SJSA1 (cell line): ENCODE data around the gene LRRN4CL. TPM values are rescaled to one million over a fixed set of nuclear protein-coding genes. Genes with fewer than 3 reads are reported as not detected.

ENCODE experiments used
- DNase-seq, 2 experiments: peaks; one replicate each; pipeline ENCODE4 v3.0.0-alpha.2; 2015 to 2020; ENCODE audit warnings: low spot score in 2 of 2, low read depth in 1 of 2
- H3K27ac ChIP-seq: fragments of 250-450 bp; sonication (Bioruptor Pico); 2 replicates; pipeline ENCODE4 v1.5.1; 2020; ENCODE audit warnings: mild to moderate bottlenecking, moderate library complexity
- H3K27me3 ChIP-seq: fragments of 250-450 bp; sonication (Bioruptor Pico); replicated peaks from 2 replicates; pipeline ENCODE4 v1.5.1; 2020; ENCODE audit warnings: mild to moderate bottlenecking, moderate library complexity
- H3K36me3 ChIP-seq: fragments of 250-450 bp; sonication (Bioruptor Pico); 2 replicates; pipeline ENCODE4 v1.5.1; 2020; ENCODE audit warnings: mild to moderate bottlenecking
- H3K4me1 ChIP-seq: fragments of 250-450 bp; sonication (Bioruptor Pico); replicated peaks from 2 replicates; pipeline ENCODE4 v1.6.1; 2021; ENCODE audit warnings: mild to moderate bottlenecking
- H3K4me3 ChIP-seq: fragments of 250-450 bp; sonication (Bioruptor Pico); 2 replicates; pipeline ENCODE4 v1.5.1; 2020; ENCODE audit warnings: mild to moderate bottlenecking
- H3K9me3 ChIP-seq: fragments of 250-450 bp; sonication (Bioruptor Pico); replicated peaks from 2 replicates; pipeline ENCODE4 v1.5.1; 2020; ENCODE audit warnings: mild to moderate bottlenecking
- total RNA-seq: library from RNA; depleted of rRNA; stranded (reverse); fragments of >200 nt; shearing (Covaris generic); gene quantifications from 2 replicates; pipeline ENCODE4 v1.2.3, GENCODE V29; 2014; rRNA removed

The LRRN4CL gene
- total RNA-seq, 1 experiment from 2014 or later = 0.55 TPM

- H3K27ac ChIP-seq = no peak overlapping the region
- DNase-seq = no peak
- H3K27me3 ChIP-seq = no peaks in the 10 kb centered on the region
- peaks cover 77% of the 10 kb centered on the region for H3K36me3 ChIP-seq
- H3K4me3 ChIP-seq = no peak overlapping the region
- H3K4me1 ChIP-seq = peaks cover 15% of the 10 kb centered on the region
- H3K9me3 ChIP-seq = no peaks in the 10 kb centered on the region
Observed at GRCh38 chr11:62644220-62644619, 45.1 kb downstream of the LRRN4CL start.

Other genes with a start within 250 kb of the LRRN4CL start
- 306 and 345 TPM in 2 replicates for gene AHNAK, start 142.7 kb downstream of the LRRN4CL start, total RNA-seq
- 1,705 and 1,743 TPM in 2 replicates for gene EEF1G, start 115.6 kb downstream of the LRRN4CL start, total RNA-seq
- gene TUT1, start 98.0 kb downstream of the LRRN4CL start, total RNA-seq = 8.5 and 10.1 TPM in 2 replicates
- gene MTA2, start 87.7 kb downstream of the LRRN4CL start, total RNA-seq = 128 and 214 TPM in 2 replicates
- 19.8 and 28.1 TPM in 2 replicates for gene EML3, start 76.8 kb downstream of the LRRN4CL start, total RNA-seq
- 3.1 and 10.4 TPM in 2 replicates for gene ROM1, start 76.3 kb downstream of the LRRN4CL start, total RNA-seq
- 82.5 and 145 TPM in 2 replicates for gene B3GAT3, start 67.5 kb downstream of the LRRN4CL start, total RNA-seq
- 356 and 500 TPM in 2 replicates for gene GANAB, start 42.9 kb downstream of the LRRN4CL start, total RNA-seq
- 26.6 and 26.8 TPM in 2 replicates for gene INTS5, start 36.2 kb downstream of the LRRN4CL start, total RNA-seq
- 103 and 121 TPM in 2 replicates for gene C11orf98, start 24.3 kb downstream of the LRRN4CL start, total RNA-seq
- gene CSKMT, start 24.2 kb downstream of the LRRN4CL start, total RNA-seq = 9.8 and 15.7 TPM in 2 replicates
- 14.9 and 30.6 TPM in 2 replicates for gene UQCC3, start 17.9 kb downstream of the LRRN4CL start, total RNA-seq
- gene LBHD1, start 17.3 kb downstream of the LRRN4CL start, total RNA-seq = 2.1 and 10.1 TPM in 2 replicates
- 162 and 208 TPM in 2 replicates for gene UBXN1, start 10.5 kb downstream of the LRRN4CL start, total RNA-seq
- gene BSCL2, start 17.9 kb upstream of the LRRN4CL start, total RNA-seq = 51.4 and 138 TPM in 2 replicates
- not detected in 2 replicates for gene GNG3, start 18.1 kb upstream of the LRRN4CL start, total RNA-seq
- gene HNRNPUL2, start 37.9 kb upstream of the LRRN4CL start, total RNA-seq = 9.8 and 18.6 TPM in 2 replicates
- 47.6 and 51.3 TPM in 2 replicates for gene TTC9C, start 39.0 kb upstream of the LRRN4CL start, total RNA-seq
- gene ZBTB3, start 64.6 kb upstream of the LRRN4CL start, total RNA-seq = 8.3 and 10.8 TPM in 2 replicates
- 224 and 259 TPM in 2 replicates for gene POLR2G, start 72.0 kb upstream of the LRRN4CL start, total RNA-seq
- gene TAF6L, start 81.9 kb upstream of the LRRN4CL start, total RNA-seq = 19.7 and 28.9 TPM in 2 replicates
- gene TMEM179B, start 97.9 kb upstream of the LRRN4CL start, total RNA-seq = 92.8 and 131 TPM in 2 replicates
- gene TMEM223, start 102.5 kb upstream of the LRRN4CL start, total RNA-seq = 39.7 and 42.4 TPM in 2 replicates
- gene NXF1, start 115.9 kb upstream of the LRRN4CL start, total RNA-seq = 33.6 and 33.8 TPM in 2 replicates
- gene STX5, start 142.5 kb upstream of the LRRN4CL start, total RNA-seq = 45.7 and 45.8 TPM in 2 replicates
- gene TEX54, start 143.3 kb upstream of the LRRN4CL start, total RNA-seq = not detected in 2 replicates
- 97.4 and 102 TPM in 2 replicates for gene WDR74, start 150.1 kb upstream of the LRRN4CL start, total RNA-seq
- 452 and 454 TPM in 2 replicates for gene SLC3A2, start 191.4 kb upstream of the LRRN4CL start, total RNA-seq
- not detected in 2 replicates for gene CHRM1, start 231.8 kb upstream of the LRRN4CL start, total RNA-seq